ENCODE measurements around the gene CHST5. TPM values are rescaled to one million over a fixed set of nuclear protein-coding genes. Genes with fewer than 3 reads are reported as not detected.

CHST5 gene
- total RNA-seq (not detected), polyA plus RNA-seq (not detected), total RNA-seq (not detected)

DNA sequence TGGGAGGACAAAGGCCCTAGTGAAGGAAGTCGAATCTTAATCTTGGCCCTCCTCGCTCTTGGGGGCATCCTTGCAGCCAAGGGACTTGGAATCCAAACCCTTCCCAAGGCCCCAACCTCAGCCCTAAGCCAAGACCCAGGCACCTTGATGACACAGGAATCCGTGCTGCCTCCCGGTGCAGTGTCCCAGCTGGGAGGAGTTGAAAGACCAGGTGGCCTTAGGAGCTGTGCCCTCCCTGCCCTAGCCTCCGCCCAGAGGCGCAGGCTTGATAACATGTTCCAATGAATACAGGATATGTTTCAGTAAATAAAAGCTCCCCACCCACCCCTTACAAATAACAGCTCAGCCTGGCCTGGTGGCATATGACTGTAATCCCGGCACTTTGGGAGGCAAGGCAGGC, at the start of gene CHST5:
TSS of gene CHST5 (minus strand) at position 208 of the 400 bp plus-strand sequence. CDS start 5,724 bp downstream, outside the sequence.
- Histone ChIP-seq H3K9me3 (ENCODE audit: control insufficient read depth in 2 of 3, low read length in 3 of 3) (no peaks in the 10 kb centered on the region), H3K27me3 (ENCODE audit: control insufficient read depth in 2 of 2, insufficient read depth in 2 of 2, low read length in 2 of 2) (no peaks in the 10 kb centered on the region), H3K27ac (ENCODE audit: low read depth, low read length) (no peak within 1 kb of the TSS), H3K36me3 (ENCODE audit: control insufficient read depth in 2 of 3, insufficient read depth in 3 of 3, low read length in 3 of 3) (no peaks in the 10 kb centered on the region), H3K4me3 (ENCODE audit: low read length) (no peak within 1 kb of the TSS), H3K4me1 (ENCODE audit: control insufficient read depth in 2 of 2, insufficient read depth in 2 of 2, low read length in 2 of 2) (no peaks in the 10 kb centered on the region)
- DNase-seq = no peak
- ChIA-PET CTCF (no interaction called here), POLR2A (no interaction called here)
- no peaks in the 10 kb centered on the region for H3K36me3 Mint-ChIP-seq
- intact Hi-C loops (cut with micrococcal nuclease) = no loop called here
- no peak within 1 kb of the TSS for H3K27ac Mint-ChIP-seq
- H3K4me3 Mint-ChIP-seq = no peak within 1 kb of the TSS
- no peak for ATAC-seq
- H3K27me3 Mint-ChIP-seq = peaks cover 0 to 4% (median 0%) of the 10 kb centered on the region in 5 donors
- no peaks in the 10 kb centered on the region for H3K9me3 Mint-ChIP-seq
- peaks cover 0 to 4% (median 0%) of the 10 kb centered on the region in 7 donors for H3K4me1 Mint-ChIP-seq

DNA sequence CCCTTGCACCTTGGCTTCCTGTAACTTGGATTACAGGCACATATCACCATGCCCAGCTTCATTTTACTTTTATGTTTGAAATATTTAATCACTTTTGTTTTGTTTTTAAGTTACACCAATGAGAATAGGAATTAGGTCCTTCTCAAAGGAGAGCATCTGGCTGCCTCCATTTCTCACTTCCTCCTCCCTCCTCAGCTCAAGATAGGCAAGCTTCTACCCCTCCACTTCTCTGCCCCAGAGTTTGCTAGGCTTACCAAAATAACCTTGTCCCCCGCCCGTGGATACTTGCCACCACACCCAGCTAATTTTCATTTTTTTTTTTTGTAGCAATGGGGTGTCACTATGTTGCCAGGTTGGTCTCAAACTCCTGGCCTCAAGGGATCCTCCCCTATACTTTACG, 48.2 kb upstream of the CHST5 start:
- peak overlapping the region in 5 of 9 donors; percentile 5 to 55 (median 23) for H3K27ac Mint-ChIP-seq
- H3K36me3 Mint-ChIP-seq = peaks cover 0 to 11% (median 0%) of the 10 kb centered on the region in 5 donors
- H3K27me3 Mint-ChIP-seq = no peaks in the 10 kb centered on the region
- Histone ChIP-seq H3K27ac (ENCODE audit: low read depth, low read length) (no peak overlapping the region), H3K27me3 (ENCODE audit: control insufficient read depth in 2 of 2, insufficient read depth in 2 of 2, low read length in 2 of 2) (no peaks in the 10 kb centered on the region), H3K4me1 (ENCODE audit: control insufficient read depth in 2 of 2, insufficient read depth in 2 of 2, low read length in 2 of 2) (no peaks in the 10 kb centered on the region), H3K9me3 (ENCODE audit: control insufficient read depth in 2 of 3, low read length in 3 of 3) (no peaks in the 10 kb centered on the region), H3K36me3 (ENCODE audit: control insufficient read depth in 2 of 3, insufficient read depth in 3 of 3, low read length in 3 of 3) (peaks cover 0 to 8% (median 0%) of the 10 kb centered on the region in 3 experiments), H3K4me3 (ENCODE audit: low read length) (no peak overlapping the region)
- CTCF ChIA-PET = no interaction called here
- DNase-seq (no peak), ATAC-seq (no peak)
- peaks cover 0 to 4% (median 0%) of the 10 kb centered on the region in 7 donors for H3K4me1 Mint-ChIP-seq
- no peaks in the 10 kb centered on the region for H3K9me3 Mint-ChIP-seq
- intact Hi-C loops (cut with micrococcal nuclease) = no loop called here
- H3K4me3 Mint-ChIP-seq = no peak overlapping the region
- POLR2A ChIA-PET = no interaction called here

DNA sequence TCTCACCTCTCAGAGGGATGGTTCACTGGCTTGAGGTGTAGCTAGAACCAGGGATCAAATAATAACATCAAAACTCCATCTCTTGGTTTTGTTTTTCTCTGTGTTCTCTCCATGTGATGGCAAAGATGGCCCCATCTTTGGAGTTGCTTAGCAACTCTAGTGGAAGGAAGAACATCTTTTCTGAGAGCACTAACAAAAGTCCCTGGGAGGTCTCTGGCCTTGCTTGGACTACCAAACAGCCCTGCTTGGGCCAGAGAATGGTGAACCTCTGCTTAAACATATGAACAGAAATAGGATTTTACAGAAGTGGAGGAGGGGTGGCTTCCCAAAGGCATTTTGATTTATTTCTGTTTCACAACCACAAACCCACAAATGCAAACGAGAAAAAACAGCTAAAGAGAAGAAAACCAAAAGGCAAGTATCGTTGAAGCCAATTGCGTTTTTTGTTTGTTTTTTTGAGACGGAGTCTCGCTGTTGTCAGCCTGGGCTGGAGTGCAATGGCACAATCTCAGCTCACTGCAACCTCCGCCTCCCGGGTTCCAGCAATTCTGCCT, 43.5 kb upstream of the CHST5 start:
- intact Hi-C loops (cut with micrococcal nuclease) = loop anchor here in 1 of 2 donors (10.0 kb wide), 1 partner anchor 185 kb away; no protein-coding TSS in a partner anchor
- Mint-ChIP-seq H3K27me3 (no peaks in the 10 kb centered on the region), H3K9me3 (no peaks in the 10 kb centered on the region), H3K27ac (peak overlapping the region in 2 of 9 donors; percentile 45 to 62), H3K4me3 (no peak overlapping the region), H3K4me1 (peaks cover 0 to 15% (median 9%) of the 10 kb centered on the region in 7 donors), H3K36me3 (peaks cover 0 to 30% (median 8%) of the 10 kb centered on the region in 5 donors)
- Histone ChIP-seq H3K9me3 (ENCODE audit: control insufficient read depth in 2 of 3, low read length in 3 of 3) (no peaks in the 10 kb centered on the region), H3K27me3 (ENCODE audit: control insufficient read depth in 2 of 2, insufficient read depth in 2 of 2, low read length in 2 of 2) (no peaks in the 10 kb centered on the region), H3K36me3 (ENCODE audit: control insufficient read depth in 2 of 3, insufficient read depth in 3 of 3, low read length in 3 of 3) (peaks cover 7 to 50% (median 17%) of the 10 kb centered on the region in 3 experiments), H3K27ac (ENCODE audit: low read depth, low read length) (no peak overlapping the region), H3K4me3 (ENCODE audit: low read length) (no peak overlapping the region), H3K4me1 (ENCODE audit: control insufficient read depth in 2 of 2, insufficient read depth in 2 of 2, low read length in 2 of 2) (no peaks in the 10 kb centered on the region)
- CTCF ChIA-PET = interaction anchor here (0.8 kb wide), 1 partner anchor 40 kb away, joined by 4 read pairs; no protein-coding TSS in a partner anchor
- POLR2A ChIA-PET = interaction anchor here (1.1 kb wide), 1 partner anchor 12 kb away, joined by 4 read pairs; no protein-coding TSS in a partner anchor
- ATAC-seq = no peak
- no peak for DNase-seq

DNA sequence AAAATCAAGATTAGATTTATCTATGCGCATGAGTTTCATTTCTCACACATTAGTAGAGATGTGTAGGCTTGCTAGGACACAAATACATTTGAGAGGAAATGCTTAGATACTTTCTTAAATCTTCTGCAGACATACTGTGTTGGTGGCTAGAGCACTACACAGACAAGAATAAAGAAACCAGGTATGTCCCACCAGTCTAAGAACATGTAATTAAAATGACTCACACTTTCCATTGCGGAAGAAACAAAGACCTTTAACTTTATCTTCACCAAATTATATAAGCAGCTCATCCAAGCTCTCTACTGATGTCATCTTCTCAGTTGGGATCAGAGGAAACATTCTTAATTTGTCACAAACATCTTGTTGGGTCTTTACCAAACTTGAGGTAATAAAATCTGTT, 42.8 kb upstream of the CHST5 start:
- ATAC-seq = no peak
- peaks cover 13 to 56% (median 17%) of the 10 kb centered on the region in 3 experiments for H3K36me3 ChIP-seq (ENCODE audit: control insufficient read depth in 2 of 3, insufficient read depth in 3 of 3, low read length in 3 of 3)
- H3K4me1 Mint-ChIP-seq = peaks cover 0 to 14% (median 9%) of the 10 kb centered on the region in 7 donors
- H3K4me3 ChIP-seq (ENCODE audit: low read length) = no peak overlapping the region
- no peaks in the 10 kb centered on the region for H3K27me3 Mint-ChIP-seq
- H3K4me1 ChIP-seq (ENCODE audit: control insufficient read depth in 2 of 2, insufficient read depth in 2 of 2, low read length in 2 of 2) = no peaks in the 10 kb centered on the region
- no peak for DNase-seq
- intact Hi-C loops (cut with micrococcal nuclease) = loop anchor here in 1 of 2 donors (10.0 kb wide), 1 partner anchor 186 kb away; no protein-coding TSS in a partner anchor
- POLR2A ChIA-PET = interaction anchor here (1.1 kb wide), 1 partner anchor 11 kb away, joined by 4 read pairs; no protein-coding TSS in a partner anchor
- CTCF ChIA-PET = interaction anchor here (0.8 kb wide), 1 partner anchor 41 kb away, joined by 4 read pairs; no protein-coding TSS in a partner anchor
- H3K9me3 ChIP-seq (ENCODE audit: control insufficient read depth in 2 of 3, low read length in 3 of 3) = no peaks in the 10 kb centered on the region
- peak overlapping the region in 4 of 9 donors; percentile 32 to 62 (median 48) for H3K27ac Mint-ChIP-seq
- no peaks in the 10 kb centered on the region for H3K9me3 Mint-ChIP-seq
- no peaks in the 10 kb centered on the region for H3K27me3 ChIP-seq (ENCODE audit: control insufficient read depth in 2 of 2, insufficient read depth in 2 of 2, low read length in 2 of 2)
- peaks cover 0 to 34% (median 10%) of the 10 kb centered on the region in 5 donors for H3K36me3 Mint-ChIP-seq
- H3K27ac ChIP-seq (ENCODE audit: low read depth, low read length) = no peak overlapping the region
- no peak overlapping the region for H3K4me3 Mint-ChIP-seq

GRCh38 chr16:75578212-75578611, 42.3 kb upstream of the CHST5 start:
- H3K4me3 Mint-ChIP-seq = no peak overlapping the region
- peaks cover 2 to 19% (median 13%) of the 10 kb centered on the region in 7 donors for H3K4me1 Mint-ChIP-seq
- CTCF ChIA-PET = no interaction called here
- no peak for ATAC-seq
- no peaks in the 10 kb centered on the region for H3K9me3 Mint-ChIP-seq
- no peaks in the 10 kb centered on the region for H3K27me3 Mint-ChIP-seq
- intact Hi-C loops (cut with micrococcal nuclease) = loop anchor here in 1 of 2 donors (10.0 kb wide), 1 partner anchor 187 kb away; no protein-coding TSS in a partner anchor
- Histone ChIP-seq H3K27me3 (ENCODE audit: control insufficient read depth in 2 of 2, insufficient read depth in 2 of 2, low read length in 2 of 2) (no peaks in the 10 kb centered on the region), H3K4me1 (ENCODE audit: control insufficient read depth in 2 of 2, insufficient read depth in 2 of 2, low read length in 2 of 2) (no peaks in the 10 kb centered on the region), H3K27ac (ENCODE audit: low read depth, low read length) (no peak overlapping the region), H3K36me3 (ENCODE audit: control insufficient read depth in 2 of 3, insufficient read depth in 3 of 3, low read length in 3 of 3) (peaks cover 14 to 61% (median 18%) of the 10 kb centered on the region in 3 experiments), H3K9me3 (ENCODE audit: control insufficient read depth in 2 of 3, low read length in 3 of 3) (no peaks in the 10 kb centered on the region), H3K4me3 (ENCODE audit: low read length) (no peak overlapping the region)
- peaks cover 2 to 39% (median 13%) of the 10 kb centered on the region in 5 donors for H3K36me3 Mint-ChIP-seq
- POLR2A ChIA-PET = no interaction called here
- DNase-seq = no peak
- H3K27ac Mint-ChIP-seq = peak overlapping the region in 2 of 9 donors; percentile 32 to 38

DNA sequence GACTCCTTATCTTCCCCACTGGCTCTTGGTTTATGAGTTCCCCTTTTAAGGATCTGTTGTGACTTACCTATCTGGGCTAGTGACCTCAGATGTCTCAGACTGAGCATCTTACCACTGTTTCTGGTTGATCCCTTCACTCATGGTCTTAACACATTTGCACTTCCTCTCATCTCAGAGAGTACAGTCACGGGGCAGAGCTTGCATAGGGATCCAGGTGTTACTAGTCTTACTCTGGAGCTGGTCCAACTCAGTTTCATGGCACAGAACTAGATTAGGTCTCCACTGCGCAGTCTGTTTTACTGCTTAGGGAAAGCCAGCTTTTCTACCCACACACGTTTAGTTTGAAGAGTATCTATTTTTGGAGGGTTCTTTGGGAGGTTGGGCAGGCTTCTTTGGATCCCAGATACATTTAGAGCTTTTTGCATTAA, 40.5 kb upstream of the CHST5 start:
- Histone ChIP-seq H3K4me1 (ENCODE audit: control insufficient read depth in 2 of 2, insufficient read depth in 2 of 2, low read length in 2 of 2) (no peaks in the 10 kb centered on the region), H3K36me3 (ENCODE audit: control insufficient read depth in 2 of 3, insufficient read depth in 3 of 3, low read length in 3 of 3) (peaks cover 14 to 79% (median 29%) of the 10 kb centered on the region in 3 experiments), H3K27ac (ENCODE audit: low read depth, low read length) (no peak overlapping the region), H3K4me3 (ENCODE audit: low read length) (no peak overlapping the region), H3K27me3 (ENCODE audit: control insufficient read depth in 2 of 2, insufficient read depth in 2 of 2, low read length in 2 of 2) (no peaks in the 10 kb centered on the region), H3K9me3 (ENCODE audit: control insufficient read depth in 2 of 3, low read length in 3 of 3) (no peaks in the 10 kb centered on the region)
- Mint-ChIP-seq H3K27ac (peak overlapping the region in 2 of 9 donors; percentile 17 to 73), H3K27me3 (no peaks in the 10 kb centered on the region), H3K9me3 (peaks cover 0 to 1% (median 0%) of the 10 kb centered on the region in 11 donors), H3K4me1 (peaks cover 9 to 29% (median 18%) of the 10 kb centered on the region in 7 donors), H3K36me3 (peaks cover 3 to 42% (median 15%) of the 10 kb centered on the region in 5 donors), H3K4me3 (no peak overlapping the region)
- ChIA-PET POLR2A (interaction anchor here (1.3 kb wide), 2 partner anchors 8 to 10 kb away, joined by 3 read pairs; partner anchors contain the start of gene GABARAPL2), CTCF (interaction anchor here (1.1 kb wide), 1 partner anchor 21 kb away, joined by 4 read pairs; no protein-coding TSS in a partner anchor)
- DNase-seq = no peak
- intact Hi-C loops (cut with micrococcal nuclease) = loop anchor here in 1 of 2 donors (10.0 kb wide), 1 partner anchor 188 kb away; no protein-coding TSS in a partner anchor
- ATAC-seq = no peak
